ENCODE measurements around the gene AMBRA1.

AMBRA1 gene

DNA sequence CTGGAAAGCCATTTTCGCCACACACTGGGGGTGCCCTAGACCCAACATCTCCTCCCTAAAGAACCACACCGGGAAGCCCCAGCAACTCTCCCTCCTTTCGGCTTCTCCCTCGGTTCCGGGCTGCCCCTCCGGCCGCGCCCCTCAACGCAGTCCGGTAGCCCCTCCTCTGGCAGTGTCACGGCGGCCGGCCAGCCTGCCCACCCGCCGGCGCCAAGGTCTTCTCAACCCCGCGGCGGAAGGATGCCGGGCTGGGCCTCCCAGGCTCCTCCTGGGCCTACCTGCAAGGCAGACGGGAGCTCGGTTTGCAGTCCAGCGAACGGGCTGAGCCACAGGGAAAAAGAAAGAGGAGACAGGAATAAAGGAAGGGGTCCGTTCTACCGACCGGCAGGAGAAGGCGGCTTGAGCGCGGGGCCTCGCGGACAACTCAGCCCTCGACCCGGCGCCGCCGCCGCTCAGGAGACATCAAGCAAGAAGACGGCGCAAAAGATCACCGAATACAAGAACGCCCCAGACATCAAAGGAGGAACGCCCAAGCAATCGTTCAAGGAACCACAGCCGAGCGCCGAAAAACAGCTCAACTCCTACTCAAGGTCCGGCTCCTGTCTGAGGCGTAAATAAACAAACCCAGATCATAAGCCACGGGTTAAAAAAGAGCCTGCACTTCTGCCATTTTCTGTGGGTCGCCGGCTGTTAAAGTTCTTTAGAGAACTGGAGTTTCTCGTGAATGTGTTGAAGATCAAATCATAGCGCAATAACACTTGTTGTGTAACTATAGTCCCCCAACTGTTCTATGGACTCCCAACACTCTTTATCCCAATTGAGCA lies at the start of gene AMBRA1:
Gene AMBRA1 (minus strand): TSS at position 474 of the 824 bp plus-strand sequence. CDS start 45,643 bp downstream, outside the sequence.
- DNase-seq (ENCODE audit: low read depth), result peak; percentile 44

DNA sequence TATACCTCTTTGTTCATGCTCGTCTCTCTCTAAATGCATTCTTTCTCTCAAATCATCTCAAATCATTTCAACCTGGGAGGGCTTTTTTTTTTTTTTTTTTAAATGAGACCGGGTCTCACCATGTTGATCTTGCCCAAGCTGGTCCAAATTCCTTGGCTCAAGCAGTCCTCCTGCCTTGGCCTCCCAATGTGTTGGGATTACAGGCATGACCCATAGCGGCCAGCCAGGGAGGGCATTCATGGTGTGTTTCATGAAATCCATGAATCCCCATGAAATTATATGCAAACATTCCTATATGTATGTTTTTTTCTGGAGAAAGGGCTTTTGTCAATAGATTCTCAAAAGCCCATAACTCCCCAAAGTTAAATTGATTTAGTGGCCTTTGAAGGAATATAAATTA lies 49.7 kb upstream of the AMBRA1 start:
- no peak for DNase-seq (ENCODE audit: low read depth)

DNA sequence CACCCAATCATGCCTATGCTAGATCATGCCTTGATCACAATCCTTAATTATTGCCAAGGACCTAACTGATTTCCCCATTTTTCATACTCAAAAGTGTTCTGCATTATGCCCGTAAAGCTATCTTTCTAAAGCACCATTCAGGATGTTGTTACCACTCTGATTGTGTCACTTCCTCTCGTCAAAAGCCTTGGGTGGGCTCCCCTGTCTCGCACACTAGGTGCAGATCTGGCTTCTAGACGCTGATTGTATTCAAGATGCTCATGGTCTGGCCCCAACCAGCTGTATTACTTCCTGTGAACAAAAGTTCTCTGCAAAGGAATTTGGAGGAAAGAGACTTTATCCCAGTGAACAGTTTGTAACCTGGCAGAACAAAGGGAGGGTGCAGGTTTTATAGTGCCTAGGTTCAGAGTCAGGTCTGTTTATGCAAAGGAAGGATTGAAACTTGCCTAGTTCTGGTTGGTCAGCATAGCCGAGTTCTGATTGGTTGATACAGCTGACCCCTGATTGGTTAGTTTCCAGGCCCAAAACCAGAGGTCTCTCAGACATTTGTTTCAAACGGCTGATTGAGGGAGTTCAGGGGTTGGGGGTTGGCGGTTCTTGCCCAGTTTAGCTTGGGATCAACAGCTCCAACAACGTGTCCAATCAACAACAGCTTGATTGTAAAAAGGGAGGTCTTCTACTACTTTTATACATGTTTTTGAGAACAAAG lies 49.0 kb upstream of the AMBRA1 start:
- no peak for DNase-seq (ENCODE audit: low read depth)

DNA sequence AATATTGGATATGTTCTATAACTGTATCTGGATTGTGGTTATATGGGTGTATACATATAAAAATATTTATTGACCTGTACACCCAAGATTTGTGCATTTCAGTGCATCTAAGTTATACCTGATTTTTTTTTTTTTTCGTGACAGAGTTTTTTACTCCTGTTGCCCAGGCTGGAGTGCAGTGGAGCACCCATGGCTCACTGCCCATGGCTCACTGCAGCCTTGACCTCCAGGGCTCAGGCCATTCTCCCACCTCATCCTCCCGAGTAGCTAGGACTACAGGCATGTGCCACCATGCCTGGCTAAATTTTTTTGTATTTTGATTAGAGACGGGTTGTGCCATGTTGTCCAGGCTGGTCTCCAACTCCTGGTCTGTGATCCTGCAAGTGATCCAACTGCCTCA lies 47.8 kb upstream of the AMBRA1 start:
- no peak for DNase-seq (ENCODE audit: low read depth)

GRCh38 chr11:46640036-46640788 lies 46.4 kb upstream of the AMBRA1 start:
- DNase-seq (ENCODE audit: low read depth), result no peak

DNA sequence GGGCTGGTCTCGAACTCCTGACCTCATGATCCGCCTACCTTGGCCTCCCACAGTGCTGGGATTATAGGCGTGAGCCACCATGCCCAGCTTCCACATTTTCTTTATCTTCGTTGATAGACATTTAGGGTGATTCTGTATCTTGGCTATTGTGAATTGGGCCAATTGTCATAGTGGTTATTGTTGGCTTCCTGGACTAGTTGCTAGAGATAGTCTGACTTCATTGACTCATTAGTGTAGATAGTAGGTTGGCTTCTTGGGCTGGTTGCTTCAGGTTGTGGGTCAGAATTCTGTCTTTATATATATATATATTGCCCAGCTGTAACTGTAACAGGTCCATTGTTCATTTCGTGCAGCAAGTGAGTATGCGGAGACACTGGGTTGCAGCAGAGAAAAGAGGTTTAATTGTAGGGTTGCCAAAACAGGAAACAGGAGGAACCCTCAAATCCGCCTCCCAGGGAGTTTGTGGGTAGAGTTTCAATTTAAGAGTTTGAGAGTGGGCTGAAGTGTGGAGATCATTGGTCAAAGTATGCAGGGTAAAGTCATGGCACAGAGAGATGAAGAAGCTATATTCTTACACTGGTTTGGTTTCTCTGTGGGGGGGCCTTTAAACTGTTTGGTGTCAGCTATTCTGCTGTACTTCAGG lies 45.5 kb upstream of the AMBRA1 start:
- no peak for DNase-seq (ENCODE audit: low read depth)

GRCh38 chr11:46637546-46637945 lies 43.7 kb upstream of the AMBRA1 start:
- no peak for DNase-seq (ENCODE audit: low read depth)

- DNase-seq (ENCODE audit: low read depth), result no peak
Measured at GRCh38 chr11:46635557-46636139, 41.8 kb upstream of the AMBRA1 start.

- no peak for DNase-seq (ENCODE audit: low read depth)
Measured at GRCh38 chr11:46633291-46634217, 39.7 kb upstream of the AMBRA1 start.

DNA sequence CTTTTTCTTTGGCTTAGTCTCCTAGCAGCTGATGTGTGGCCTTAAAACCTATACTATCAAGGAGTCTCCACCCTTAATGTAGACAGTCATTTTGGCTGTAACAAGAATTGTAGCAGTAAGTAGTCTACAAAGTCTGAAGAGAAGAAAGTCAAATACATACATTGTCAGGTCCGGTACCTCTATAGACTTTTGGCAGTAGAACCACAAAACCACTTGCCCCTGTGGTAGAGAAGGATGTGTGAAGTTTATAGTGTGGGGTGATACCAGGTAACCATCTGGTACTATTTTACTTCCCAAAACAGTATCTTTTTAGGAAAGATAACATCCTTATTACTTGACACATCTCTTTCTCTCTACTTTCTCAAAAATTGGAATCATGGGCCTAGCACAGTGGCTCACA lies 38.7 kb upstream of the AMBRA1 start:
- no peak for DNase-seq (ENCODE audit: low read depth)

- DNase-seq (ENCODE audit: low read depth), result no peak
Measured at GRCh38 chr11:46631676-46632075, 37.9 kb upstream of the AMBRA1 start.

DNA sequence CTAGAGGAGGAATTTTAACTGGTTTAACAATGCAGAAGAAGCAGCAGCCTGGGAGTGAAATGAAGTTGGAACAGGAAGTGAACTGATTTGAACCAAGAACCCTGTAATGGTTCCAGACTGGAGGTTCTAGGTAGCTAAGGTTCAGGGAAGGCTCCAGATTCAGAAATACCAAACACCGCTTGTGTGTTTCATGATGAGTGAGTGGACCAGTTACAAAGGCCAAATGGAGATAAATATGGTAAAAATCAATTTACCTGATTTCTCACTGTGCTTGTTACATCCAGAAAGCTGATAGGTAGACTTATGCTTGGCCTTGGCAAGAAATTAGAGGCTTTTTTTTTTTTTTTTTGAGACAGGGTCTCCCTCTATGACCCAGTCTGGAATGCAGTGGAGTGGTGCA lies 36.4 kb upstream of the AMBRA1 start:
- no peak for DNase-seq (ENCODE audit: low read depth)

- DNase-seq (ENCODE audit: low read depth), result no peak
Measured at GRCh38 chr11:46628961-46629360, 35.1 kb upstream of the AMBRA1 start.

DNA sequence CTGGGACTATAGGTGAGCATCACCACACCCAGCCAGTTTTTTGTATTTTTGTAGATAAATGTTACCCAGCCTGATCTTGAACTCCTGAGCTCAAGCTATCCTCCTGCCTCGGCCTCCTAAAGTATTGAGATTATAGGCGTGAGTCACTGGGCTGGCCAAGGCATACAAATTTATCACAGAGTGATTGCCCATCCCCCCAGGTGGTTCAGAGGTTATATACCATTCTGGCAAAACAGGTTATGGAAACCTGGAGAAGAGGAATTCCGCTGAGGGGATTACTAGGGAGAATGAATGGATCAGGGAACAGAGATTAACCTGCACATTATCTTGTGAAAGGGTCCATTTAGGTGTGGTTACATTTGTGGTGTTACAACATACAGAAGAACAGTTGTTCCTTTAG lies 31.6 kb upstream of the AMBRA1 start:
- DNase-seq (ENCODE audit: low read depth), result no peak

- no peak for DNase-seq (ENCODE audit: low read depth)
Measured at GRCh38 chr11:46618837-46619236, 25.0 kb upstream of the AMBRA1 start.

DNA sequence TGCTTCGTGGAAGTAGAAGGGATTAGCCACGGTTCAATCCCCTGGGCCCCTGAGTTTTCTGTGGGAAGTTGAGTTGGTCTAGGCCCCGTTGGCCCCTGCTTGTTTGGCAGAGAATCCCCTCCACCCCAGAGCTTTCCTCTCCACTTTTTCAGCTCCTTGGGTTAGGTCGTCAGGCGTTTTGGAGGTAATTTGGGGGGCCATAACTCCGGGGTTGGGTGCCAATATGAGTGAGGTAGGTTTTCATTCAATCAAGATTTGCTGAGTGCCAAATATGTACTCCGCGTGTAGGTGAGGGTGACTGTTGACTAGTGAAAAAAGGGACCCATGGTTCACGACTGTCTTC lies 24.1 kb upstream of the AMBRA1 start:
- DNase-seq (ENCODE audit: low read depth), result no peak

DNA sequence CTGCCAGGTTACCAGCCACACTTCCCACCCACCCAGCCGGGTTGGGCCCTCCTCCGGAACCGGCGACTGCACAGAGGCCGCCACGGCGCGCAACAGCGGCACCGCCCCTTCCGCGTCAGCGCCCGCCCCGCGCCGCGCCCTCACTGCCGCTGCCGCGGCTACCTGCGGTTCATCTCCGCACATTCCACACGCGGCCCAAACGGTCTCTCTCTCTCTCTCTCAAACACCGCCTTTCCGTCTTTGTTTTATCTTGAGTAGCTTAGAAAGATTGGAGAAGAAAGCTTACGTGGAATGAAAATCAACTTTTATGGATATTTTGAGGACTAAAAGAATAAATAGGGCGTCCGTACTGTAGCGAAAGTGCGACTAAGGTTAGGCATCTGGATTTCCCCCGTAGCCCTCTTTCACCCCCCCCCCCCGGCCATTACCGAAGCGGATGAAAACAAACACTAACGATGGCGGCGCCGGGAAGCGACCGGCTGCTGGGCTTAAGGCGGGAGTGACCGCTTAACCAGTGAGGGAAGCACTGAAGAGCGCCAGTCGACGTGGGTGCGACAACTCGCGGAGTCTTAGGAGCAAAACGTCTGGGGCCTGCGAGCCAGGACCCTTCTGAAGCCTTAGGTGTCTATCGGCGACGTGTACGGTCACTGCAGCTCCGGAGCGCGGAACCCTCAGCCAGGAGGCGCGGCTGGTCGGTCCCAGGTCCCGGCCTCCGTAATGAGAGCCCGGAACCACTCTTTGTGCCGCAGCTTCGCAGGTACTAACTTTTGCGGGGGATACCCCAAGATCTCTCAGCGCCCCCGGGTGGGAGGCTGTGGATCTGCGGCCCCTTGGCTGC lies 23.5 kb upstream of the AMBRA1 start, which contains the start of the genes ATG13 and HARBI1:
Gene ATG13 (plus strand): TSS at position 420 of the 838 bp plus-strand sequence. CDS start 26,739 bp downstream, outside the sequence.
Gene HARBI1 (minus strand): TSS at position 94 of the 838 bp plus-strand sequence. CDS start 990 bp downstream, outside the sequence.
- peak; percentile 90 for DNase-seq (ENCODE audit: low read depth)

DNA sequence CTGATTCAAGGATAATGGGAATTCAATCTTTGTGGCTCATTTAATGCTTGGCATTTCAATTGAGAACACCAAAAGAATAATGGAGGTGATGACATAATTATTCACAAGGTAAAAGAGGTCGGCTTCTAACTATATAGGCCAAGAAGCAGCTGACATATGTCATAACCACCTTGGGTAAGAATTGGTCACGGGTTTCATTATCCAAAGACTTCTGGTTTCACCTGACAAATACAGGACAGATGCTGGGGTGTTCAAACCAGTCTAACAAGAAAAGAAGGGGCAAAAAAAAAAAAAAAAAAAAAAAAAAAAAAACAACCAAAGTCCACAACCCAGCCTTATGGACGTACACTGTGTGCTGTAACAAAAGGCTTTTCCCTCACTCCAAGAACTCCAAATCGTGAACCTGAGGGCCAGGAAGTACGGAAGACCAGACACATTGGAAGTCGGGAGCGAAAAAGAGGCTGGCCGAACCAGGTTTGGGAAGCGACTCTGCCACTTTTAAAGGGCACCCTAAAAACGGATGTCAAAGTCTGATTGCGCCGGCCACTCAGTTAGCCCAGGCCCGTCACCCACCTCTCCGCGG lies 22.8 kb upstream of the AMBRA1 start:
- no peak for DNase-seq (ENCODE audit: low read depth)

- DNase-seq (ENCODE audit: low read depth), result no peak
Measured at GRCh38 chr11:46615756-46616155, 21.9 kb upstream of the AMBRA1 start.

All from stimulated activated CD8-positive, alpha-beta memory T cell treated with anti-CD3 and anti-CD28 coated beads, Interleukin-15, amount 100 ng/mL, for 24 hours (primary cell).